ENCODE measurements around the gene TOX3. TPM values are rescaled to one million over a fixed set of nuclear protein-coding genes. Genes with fewer than 3 reads are reported as not detected.

TOX3 gene
- total and polyA plus RNA-seq, 2 of the 13 experiments (the other 11 are each of a cell fraction or from before 2014, with no cell fraction given), result 14.5 to 98.6 TPM

GRCh38 chr16:52578007-52578828, 31.3 kb upstream of the TOX3 start (continued):
- TF ChIP-seq, protein P1, sequence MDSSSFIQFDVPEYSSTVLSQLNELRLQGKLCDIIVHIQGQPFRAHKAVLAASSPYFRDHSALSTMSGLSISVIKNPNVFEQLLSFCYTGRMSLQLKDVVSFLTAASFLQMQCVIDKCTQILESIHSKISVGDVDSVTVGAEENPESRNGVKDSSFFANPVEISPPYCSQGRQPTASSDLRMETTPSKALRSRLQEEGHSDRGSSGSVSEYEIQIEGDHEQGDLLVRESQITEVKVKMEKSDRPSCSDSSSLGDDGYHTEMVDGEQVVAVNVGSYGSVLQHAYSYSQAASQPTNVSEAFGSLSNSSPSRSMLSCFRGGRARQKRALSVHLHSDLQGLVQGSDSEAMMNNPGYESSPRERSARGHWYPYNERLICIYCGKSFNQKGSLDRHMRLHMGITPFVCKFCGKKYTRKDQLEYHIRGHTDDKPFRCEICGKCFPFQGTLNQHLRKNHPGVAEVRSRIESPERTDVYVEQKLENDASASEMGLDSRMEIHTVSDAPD (CRISPR knock-in tag; IDR thresholded peaks at IDR 0.05), result no peak
- no peak for TF ChIP-seq KDM2A (CRISPR knock-in tag; IDR thresholded peaks at IDR 0.05; ENCODE audit: borderline replicate concordance, low read depth)
- TF ChIP-seq, protein P2, sequence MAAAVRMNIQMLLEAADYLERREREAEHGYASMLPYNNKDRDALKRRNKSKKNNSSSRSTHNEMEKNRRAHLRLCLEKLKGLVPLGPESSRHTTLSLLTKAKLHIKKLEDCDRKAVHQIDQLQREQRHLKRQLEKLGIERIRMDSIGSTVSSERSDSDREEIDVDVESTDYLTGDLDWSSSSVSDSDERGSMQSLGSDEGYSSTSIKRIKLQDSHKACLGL (CRISPR knock-in tag; IDR thresholded peaks at IDR 0.05), result no peak
- no peak for TF ChIP-seq ZSCAN21 (CRISPR knock-in tag; IDR thresholded peaks at IDR 0.05; ENCODE audit: borderline replicate concordance)
- no peak for TF ChIP-seq HBP1 (CRISPR knock-in tag; IDR thresholded peaks at IDR 0.05; ENCODE audit: low read depth)
- no peak for TF ChIP-seq GLI4 (CRISPR knock-in tag; IDR thresholded peaks at IDR 0.05; ENCODE audit: borderline replicate concordance)
- TF ChIP-seq, protein P3, sequence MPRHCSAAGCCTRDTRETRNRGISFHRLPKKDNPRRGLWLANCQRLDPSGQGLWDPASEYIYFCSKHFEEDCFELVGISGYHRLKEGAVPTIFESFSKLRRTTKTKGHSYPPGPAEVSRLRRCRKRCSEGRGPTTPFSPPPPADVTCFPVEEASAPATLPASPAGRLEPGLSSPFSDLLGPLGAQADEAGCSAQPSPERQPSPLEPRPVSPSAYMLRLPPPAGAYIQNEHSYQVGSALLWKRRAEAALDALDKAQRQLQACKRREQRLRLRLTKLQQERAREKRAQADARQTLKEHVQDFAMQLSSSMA (CRISPR knock-in tag; IDR thresholded peaks at IDR 0.05), result 0 out of 2 replicates have a peak, but pooled peaks have one; percentile 63
- TF ChIP-seq, protein P4, sequence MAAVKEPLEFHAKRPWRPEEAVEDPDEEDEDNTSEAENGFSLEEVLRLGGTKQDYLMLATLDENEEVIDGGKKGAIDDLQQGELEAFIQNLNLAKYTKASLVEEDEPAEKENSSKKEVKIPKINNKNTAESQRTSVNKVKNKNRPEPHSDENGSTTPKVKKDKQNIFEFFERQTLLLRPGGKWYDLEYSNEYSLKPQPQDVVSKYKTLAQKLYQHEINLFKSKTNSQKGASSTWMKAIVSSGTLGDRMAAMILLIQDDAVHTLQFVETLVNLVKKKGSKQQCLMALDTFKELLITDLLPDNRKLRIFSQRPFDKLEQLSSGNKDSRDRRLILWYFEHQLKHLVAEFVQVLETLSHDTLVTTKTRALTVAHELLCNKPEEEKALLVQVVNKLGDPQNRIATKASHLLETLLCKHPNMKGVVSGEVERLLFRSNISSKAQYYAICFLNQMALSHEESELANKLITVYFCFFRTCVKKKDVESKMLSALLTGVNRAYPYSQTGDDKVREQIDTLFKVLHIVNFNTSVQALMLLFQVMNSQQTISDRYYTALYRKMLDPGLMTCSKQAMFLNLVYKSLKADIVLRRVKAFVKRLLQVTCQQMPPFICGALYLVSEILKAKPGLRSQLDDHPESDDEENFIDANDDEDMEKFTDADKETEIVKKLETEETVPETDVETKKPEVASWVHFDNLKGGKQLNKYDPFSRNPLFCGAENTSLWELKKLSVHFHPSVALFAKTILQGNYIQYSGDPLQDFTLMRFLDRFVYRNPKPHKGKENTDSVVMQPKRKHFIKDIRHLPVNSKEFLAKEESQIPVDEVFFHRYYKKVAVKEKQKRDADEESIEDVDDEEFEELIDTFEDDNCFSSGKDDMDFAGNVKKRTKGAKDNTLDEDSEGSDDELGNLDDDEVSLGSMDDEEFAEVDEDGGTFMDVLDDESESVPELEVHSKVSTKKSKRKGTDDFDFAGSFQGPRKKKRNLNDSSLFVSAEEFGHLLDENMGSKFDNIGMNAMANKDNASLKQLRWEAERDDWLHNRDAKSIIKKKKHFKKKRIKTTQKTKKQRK (IDR thresholded peaks at IDR 0.05; ENCODE audit: low read length), result no peak
- no peak for TF ChIP-seq MED8 (CRISPR knock-in tag; IDR thresholded peaks at IDR 0.05; ENCODE audit: insufficient replicate concordance)
- TF ChIP-seq ZNF672 (CRISPR knock-in tag; IDR thresholded peaks at IDR 0.05), result no peak
- no peak for TF ChIP-seq RFXAP (CRISPR knock-in tag; IDR thresholded peaks at IDR 0.05; ENCODE audit: borderline replicate concordance)
